ENCODE results near the gene EXOC4.

Gene EXOC4

DNA sequence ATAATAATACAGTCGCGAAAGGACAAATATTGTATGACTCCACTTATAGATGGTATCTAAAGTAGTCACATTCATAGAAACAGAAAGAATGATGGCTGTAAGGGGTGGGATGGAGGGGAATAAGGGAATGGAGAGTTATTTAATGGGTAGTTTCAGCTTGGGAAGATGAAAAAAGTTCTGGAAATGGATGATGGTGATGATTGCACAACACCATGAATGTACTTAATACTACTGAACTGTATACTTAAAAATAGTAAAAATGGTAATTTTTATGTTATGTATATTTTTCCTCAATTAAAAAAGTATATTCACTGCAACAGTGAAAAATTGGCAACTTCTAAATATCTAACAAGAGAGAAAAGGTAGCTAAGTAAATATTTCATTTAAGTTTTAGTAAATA is 265.8 kb downstream of the EXOC4 start:
- Mint-ChIP-seq H3K9me3 (peaks cover 0 to 2% of the 10 kb centered on the region in 2 donors), H3K27me3 (no peaks in the 10 kb centered on the region), H3K4me3 (no peak overlapping the region), H3K4me1 (peaks cover 0 to 2% of the 10 kb centered on the region in 2 donors), H3K27ac (no peak overlapping the region), H3K36me3 (peaks cover 8 to 28% of the 10 kb centered on the region in 2 donors)
- no peak for ATAC-seq (replicated peaks)
- DNase-seq, result no peak

DNA sequence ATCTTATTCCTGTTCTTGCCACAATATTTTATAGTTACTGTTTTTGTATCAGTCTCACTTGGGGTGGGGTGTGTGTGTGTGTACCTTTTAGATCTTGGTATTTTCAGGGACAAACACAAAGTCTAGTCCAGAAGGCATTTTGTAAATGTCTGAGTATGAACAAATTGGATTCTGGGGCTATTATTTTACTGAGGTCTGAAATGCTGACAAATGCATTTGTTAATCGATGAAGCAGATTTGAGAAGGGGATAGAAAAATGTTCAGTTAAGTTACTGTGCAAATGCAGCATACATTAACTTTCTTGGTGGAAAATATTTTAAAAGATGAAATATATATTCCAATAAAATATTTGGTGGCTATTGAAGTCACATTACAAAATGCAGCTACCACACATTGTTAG is 267.4 kb downstream of the EXOC4 start:
- H3K27me3 Mint-ChIP-seq, result no peaks in the 10 kb centered on the region
- peaks cover 8 to 27% of the 10 kb centered on the region in 2 donors for H3K36me3 Mint-ChIP-seq
- H3K4me3 Mint-ChIP-seq, result no peak overlapping the region

DNA sequence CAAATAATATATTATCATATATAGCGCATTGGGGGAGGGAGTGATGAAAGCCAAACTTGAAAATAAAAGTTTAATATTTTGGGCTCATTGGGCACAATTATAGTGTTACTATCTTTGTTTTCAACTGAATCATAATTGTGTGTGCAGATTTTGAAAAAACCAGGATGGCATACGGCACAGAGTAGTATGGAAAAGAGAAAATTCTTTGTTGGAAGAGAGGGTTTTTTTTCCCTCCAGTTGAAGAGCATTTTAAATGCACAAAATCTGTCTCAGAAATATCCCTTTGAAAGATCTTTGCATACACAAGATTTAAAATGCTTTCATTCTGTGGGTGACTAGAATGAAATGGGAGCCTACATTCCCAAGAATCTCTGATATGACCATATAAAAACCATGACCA is 269.6 kb downstream of the EXOC4 start:
- no peak overlapping the region for H3K4me3 Mint-ChIP-seq
- no peak overlapping the region for H3K27ac Mint-ChIP-seq
- no peak for ATAC-seq (replicated peaks)
- no peak for DNase-seq
- H3K36me3 Mint-ChIP-seq, result peaks cover 3 to 15% of the 10 kb centered on the region in 2 donors
- no peaks in the 10 kb centered on the region for H3K4me1 Mint-ChIP-seq
- no peaks in the 10 kb centered on the region for H3K9me3 Mint-ChIP-seq
- H3K27me3 Mint-ChIP-seq, result no peaks in the 10 kb centered on the region

More for the DNA sequence above, 267.4 kb downstream of the EXOC4 start:
- H3K4me1 Mint-ChIP-seq, result peaks cover 0 to 2% of the 10 kb centered on the region in 2 donors
- H3K9me3 Mint-ChIP-seq, result peaks cover 0 to 2% of the 10 kb centered on the region in 2 donors
- ATAC-seq (replicated peaks), result no peak
- DNase-seq, result no peak
- no peak overlapping the region for H3K27ac Mint-ChIP-seq

- H3K9me3 Mint-ChIP-seq, result no peaks in the 10 kb centered on the region
- ATAC-seq (replicated peaks), result no peak
- DNase-seq, result no peak
- H3K27ac Mint-ChIP-seq, result no peak overlapping the region
- no peaks in the 10 kb centered on the region for H3K27me3 Mint-ChIP-seq
- H3K36me3 Mint-ChIP-seq, result peaks cover 0 to 7% of the 10 kb centered on the region in 2 donors
- no peaks in the 10 kb centered on the region for H3K4me1 Mint-ChIP-seq
- no peak overlapping the region for H3K4me3 Mint-ChIP-seq
These were observed 275.9 kb downstream of the EXOC4 start for GRCh38 chr7:133528796-133529195.

- Mint-ChIP-seq H3K9me3 (no peaks in the 10 kb centered on the region), H3K27me3 (no peaks in the 10 kb centered on the region), H3K27ac (no peak overlapping the region), H3K4me1 (no peaks in the 10 kb centered on the region), H3K36me3 (peaks cover 4 to 7% of the 10 kb centered on the region in 2 donors), H3K4me3 (no peak overlapping the region)
- ATAC-seq (replicated peaks), result no peak
- DNase-seq, result no peak
These were observed 277.0 kb downstream of the EXOC4 start for GRCh38 chr7:133529861-133530260.

- no peaks in the 10 kb centered on the region for H3K4me1 Mint-ChIP-seq
- no peak overlapping the region for H3K4me3 Mint-ChIP-seq
- no peaks in the 10 kb centered on the region for H3K9me3 Mint-ChIP-seq
- no peak for ATAC-seq (replicated peaks)
- peaks cover 6 to 8% of the 10 kb centered on the region in 2 donors for H3K36me3 Mint-ChIP-seq
- no peaks in the 10 kb centered on the region for H3K27me3 Mint-ChIP-seq
- no peak overlapping the region for H3K27ac Mint-ChIP-seq
- no peak for DNase-seq
These were observed 277.8 kb downstream of the EXOC4 start for GRCh38 chr7:133530682-133531081.

- no peak for ATAC-seq (replicated peaks)
- peaks cover 6 to 7% of the 10 kb centered on the region in 2 donors for H3K4me1 Mint-ChIP-seq
These were observed 281.9 kb downstream of the EXOC4 start for GRCh38 chr7:133534816-133535215.

GRCh38 chr7:133535308-133535707 is 282.4 kb downstream of the EXOC4 start:
- peaks cover 6 to 7% of the 10 kb centered on the region in 2 donors for H3K4me1 Mint-ChIP-seq
- H3K4me3 Mint-ChIP-seq, result no peak overlapping the region
- no peak for ATAC-seq (replicated peaks)
- peaks cover 0 to 2% of the 10 kb centered on the region in 2 donors for H3K9me3 Mint-ChIP-seq
- H3K27ac Mint-ChIP-seq, result no peak overlapping the region
- no peaks in the 10 kb centered on the region for H3K27me3 Mint-ChIP-seq
- peaks cover 10 to 19% of the 10 kb centered on the region in 2 donors for H3K36me3 Mint-ChIP-seq
- no peak for DNase-seq

More at GRCh38 chr7:133534816-133535215, 281.9 kb downstream of the EXOC4 start:
- Mint-ChIP-seq H3K36me3 (peaks cover 13 to 19% of the 10 kb centered on the region in 2 donors), H3K27ac (no peak overlapping the region), H3K9me3 (peaks cover 0 to 2% of the 10 kb centered on the region in 2 donors), H3K27me3 (no peaks in the 10 kb centered on the region), H3K4me3 (no peak overlapping the region)
- DNase-seq, result no peak

DNA sequence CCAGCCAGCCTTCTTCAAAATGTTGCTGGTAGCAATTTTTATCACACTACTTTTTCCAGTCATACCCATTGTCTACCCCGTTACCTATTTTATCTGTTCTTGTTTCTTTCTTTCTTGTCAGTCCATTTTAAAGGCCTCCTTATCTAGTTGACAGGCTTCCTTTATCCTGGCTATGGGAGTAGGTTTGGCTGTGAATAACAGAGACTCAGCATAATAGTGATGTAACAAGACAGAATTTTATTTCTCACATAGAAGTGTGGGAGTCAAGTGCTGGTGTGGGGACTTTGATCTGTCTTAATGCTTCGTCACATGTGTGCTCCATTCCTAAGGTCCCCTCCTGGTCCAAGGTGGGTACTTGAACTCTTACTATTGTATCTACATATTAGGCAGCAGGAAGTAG is 283.6 kb downstream of the EXOC4 start:
- Mint-ChIP-seq H3K9me3 (peaks cover 0 to 2% of the 10 kb centered on the region in 2 donors), H3K4me1 (peaks cover 6 to 7% of the 10 kb centered on the region in 2 donors), H3K36me3 (peaks cover 8 to 19% of the 10 kb centered on the region in 2 donors), H3K4me3 (no peak overlapping the region), H3K27ac (no peak overlapping the region), H3K27me3 (no peaks in the 10 kb centered on the region)
- ATAC-seq (replicated peaks) (no peak), DNase-seq (no peak)

DNA sequence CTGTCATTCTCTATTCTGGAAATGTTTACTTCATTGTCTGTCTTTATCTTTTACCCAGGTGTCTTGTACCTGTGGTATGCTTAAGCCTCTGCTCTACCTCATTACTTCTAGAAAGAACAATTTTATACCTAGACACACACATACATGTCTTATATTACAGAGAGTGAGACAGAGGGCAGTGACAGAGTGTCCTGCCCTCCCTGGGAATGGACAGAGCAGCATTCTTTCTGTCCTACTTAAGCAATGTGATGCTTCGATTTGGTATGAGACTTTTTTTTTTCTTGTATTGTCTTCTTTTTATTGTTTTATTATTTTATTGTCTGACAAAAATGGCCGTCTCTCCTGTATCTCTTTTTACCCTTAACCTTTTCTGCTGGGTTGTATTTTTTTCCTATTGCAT is 286.1 kb downstream of the EXOC4 start:
- Mint-ChIP-seq H3K27ac (no peak overlapping the region), H3K36me3 (peaks cover 11 to 19% of the 10 kb centered on the region in 2 donors), H3K27me3 (no peaks in the 10 kb centered on the region), H3K4me1 (peaks cover 6 to 7% of the 10 kb centered on the region in 2 donors), H3K9me3 (peaks cover 0 to 2% of the 10 kb centered on the region in 2 donors), H3K4me3 (no peak overlapping the region)
- ATAC-seq (replicated peaks) (no peak), DNase-seq (no peak)

GRCh38 chr7:133540096-133540860 is 287.4 kb downstream of the EXOC4 start:
- DNase-seq, result no peak
- H3K9me3 Mint-ChIP-seq, result peaks cover 0 to 2% of the 10 kb centered on the region in 2 donors
- ATAC-seq (replicated peaks), result no peak
- peaks cover 6 to 7% of the 10 kb centered on the region in 2 donors for H3K4me1 Mint-ChIP-seq
- H3K4me3 Mint-ChIP-seq, result no peak overlapping the region
- H3K36me3 Mint-ChIP-seq, result peaks cover 11 to 16% of the 10 kb centered on the region in 2 donors
- H3K27me3 Mint-ChIP-seq, result no peaks in the 10 kb centered on the region
- H3K27ac Mint-ChIP-seq, result no peak overlapping the region

DNA sequence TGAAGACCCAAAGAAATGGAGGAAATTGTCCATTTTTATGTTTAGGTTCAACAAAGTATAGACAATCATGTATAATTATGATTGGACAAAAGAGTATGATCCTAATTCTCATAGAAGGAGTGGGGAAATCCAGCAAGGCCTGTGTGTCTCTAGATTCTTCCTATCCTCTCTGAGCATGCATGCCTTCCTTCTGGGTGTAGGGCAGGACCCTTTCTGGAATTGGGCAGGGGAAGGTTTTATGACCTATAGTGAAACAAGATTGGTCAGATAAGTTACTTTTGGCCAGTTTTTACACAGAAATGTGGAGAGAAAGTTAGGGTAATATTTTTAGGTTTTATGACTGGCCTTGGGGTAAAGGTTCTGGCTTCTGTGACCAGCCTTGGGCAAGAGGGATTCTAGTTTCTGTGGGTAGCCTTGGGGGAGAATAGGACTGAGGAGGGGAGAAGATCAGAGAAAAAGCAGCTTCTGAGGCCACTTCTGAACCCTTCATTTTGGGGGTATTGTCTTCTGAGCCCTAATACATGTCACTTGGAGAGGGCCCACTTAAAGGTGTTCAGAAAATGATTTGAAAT is 289.4 kb downstream of the EXOC4 start:
- Mint-ChIP-seq H3K36me3 (peaks cover 4 to 7% of the 10 kb centered on the region in 2 donors), H3K27me3 (no peaks in the 10 kb centered on the region), H3K4me1 (peaks cover 3 to 6% of the 10 kb centered on the region in 2 donors), H3K4me3 (no peak overlapping the region), H3K9me3 (peaks cover 0 to 2% of the 10 kb centered on the region in 2 donors), H3K27ac (no peak overlapping the region)
- no peak for DNase-seq
- no peak for ATAC-seq (replicated peaks)

GRCh38 chr7:133543657-133544056 is 290.8 kb downstream of the EXOC4 start:
- no peak overlapping the region for H3K27ac Mint-ChIP-seq
- H3K9me3 Mint-ChIP-seq, result no peaks in the 10 kb centered on the region
- no peaks in the 10 kb centered on the region for H3K27me3 Mint-ChIP-seq
- DNase-seq, result no peak
- H3K36me3 Mint-ChIP-seq, result peaks cover 3 to 4% of the 10 kb centered on the region in 2 donors
- H3K4me3 Mint-ChIP-seq, result no peak overlapping the region
- H3K4me1 Mint-ChIP-seq, result peaks cover 2% of the 10 kb centered on the region in 2 donors
- no peak for ATAC-seq (replicated peaks)

GRCh38 chr7:133545618-133546017 is 292.7 kb downstream of the EXOC4 start:
- no peaks in the 10 kb centered on the region for H3K9me3 Mint-ChIP-seq
- no peaks in the 10 kb centered on the region for H3K27me3 Mint-ChIP-seq
- peaks cover 3 to 4% of the 10 kb centered on the region in 2 donors for H3K36me3 Mint-ChIP-seq
- no peaks in the 10 kb centered on the region for H3K4me1 Mint-ChIP-seq
- H3K4me3 Mint-ChIP-seq, result no peak overlapping the region
- DNase-seq (no peak), ATAC-seq (replicated peaks) (no peak)
- H3K27ac Mint-ChIP-seq, result no peak overlapping the region

GRCh38 chr7:133547981-133548380 is 295.1 kb downstream of the EXOC4 start:
- Mint-ChIP-seq H3K4me1 (no peaks in the 10 kb centered on the region), H3K9me3 (no peaks in the 10 kb centered on the region), H3K27ac (no peak overlapping the region), H3K36me3 (peaks cover 0 to 4% of the 10 kb centered on the region in 2 donors), H3K4me3 (no peak overlapping the region), H3K27me3 (no peaks in the 10 kb centered on the region)
- ATAC-seq (replicated peaks), result no peak
- DNase-seq, result no peak

Data from stimulated activated naive B cell treated with anti-CD40 and anti-IgM and Interleukin-4, amounts not matched to agents 10 μg/mL and 1 μg/mL and 100 μg/mL, for 72 hours (primary cell).